Thyroid gland (tissue), 4 donors: ENCODE measurements around the gene NR2F1-AS1. TPM values are rescaled to one million over a fixed set of nuclear protein-coding genes. Genes with fewer than 3 reads are reported as not detected.

Experiments used
- DNase-seq, 2 donors: peaks; one replicate each; pipeline ENCODE4 v3.0.0-alpha.2; 2019
- H3K27ac ChIP-seq, 3 donors: fragments of 200-600 bp; sonication (generic); 1 replicate in 2 of 3; 2 replicates in 1 of 3; pipeline ENCODE4 v1.5.1; 2016 to 2019; ENCODE audit warnings: mild to moderate bottlenecking in 1 of 3, moderate library complexity in 1 of 3
- H3K27me3 ChIP-seq: fragments of 200-600 bp; sonication (generic); one replicate; pipeline ENCODE4 v1.5.1; 2019
- H3K36me3 ChIP-seq, 2 donors: fragments of 200-600 bp; sonication (generic); one replicate each; pipeline ENCODE4 v1.5.1; 2016 to 2019
- H3K4me1 ChIP-seq, 2 donors: fragments of 200-600 bp; sonication (generic); one replicate each; pipeline ENCODE4 v1.5.1; 2017 to 2019
- H3K4me3 ChIP-seq, 3 donors: fragments of 200-600 bp; sonication (generic); replicated peaks in 1 of 3; 1 replicate in 2 of 3; 2 replicates in 1 of 3; pipeline ENCODE4 v1.5.1; 2016; ENCODE audit warnings: mild to moderate bottlenecking in 1 of 3
- H3K9me3 ChIP-seq: fragments of 200-600 bp; sonication (generic); one replicate; pipeline ENCODE4 v1.5.1; 2017
- CTCF ChIP-seq, 6 experiments: fragments of 200-600 bp in 3 of 6; fragments of 450-650 bp in 3 of 6; sonication (generic) in 3 of 6; IDR thresholded peaks; one replicate each; pipeline ENCODE4 v1.5.1; 2016 to 2019; ENCODE audit warnings: antibody characterized with exemption in 6 of 6, mild to moderate bottlenecking in 2 of 6, inconsistent platforms in 1 of 6, moderate library complexity in 1 of 6
- POLR2A ChIP-seq, 2 donors: fragments of 450-650 bp; IDR thresholded peaks; one replicate each; pipeline ENCODE4 v1.6.1; 2017; ENCODE audit warnings: antibody characterized with exemption in 2 of 2, mild to moderate bottlenecking in 2 of 2, moderate library complexity in 1 of 2
- WGBS, 2 donors: methylation state at CpG; one replicate each; pipeline ENCODE4 v1.1.5; 2017; 5-methylcytosine and 5-hydroxymethylcytosine counted together
- intact Hi-C: fragments of 100-400 bp; cut with DNase I; formaldehyde crosslinking; loops from one replicate; pipeline ENCODE4 v1.15.1; 2023
- microRNA counts, 2 donors: library from miRNA; unstranded; fragments of <30 nt; microRNA quantifications; one replicate each; lab custom pipeline; 2016 to 2017
- total RNA-seq, 4 donors: library from RNA; depleted of rRNA; stranded (reverse); fragments of >200 nt; gene quantifications; one replicate each; pipeline ENCODE4 v1.2.3, GENCODE V29; 2016

NR2F1-AS1 gene
- total RNA-seq, 4 donors from 2014 or later = 4.1 to 13.8 (median 10.1) TPM

DNA sequence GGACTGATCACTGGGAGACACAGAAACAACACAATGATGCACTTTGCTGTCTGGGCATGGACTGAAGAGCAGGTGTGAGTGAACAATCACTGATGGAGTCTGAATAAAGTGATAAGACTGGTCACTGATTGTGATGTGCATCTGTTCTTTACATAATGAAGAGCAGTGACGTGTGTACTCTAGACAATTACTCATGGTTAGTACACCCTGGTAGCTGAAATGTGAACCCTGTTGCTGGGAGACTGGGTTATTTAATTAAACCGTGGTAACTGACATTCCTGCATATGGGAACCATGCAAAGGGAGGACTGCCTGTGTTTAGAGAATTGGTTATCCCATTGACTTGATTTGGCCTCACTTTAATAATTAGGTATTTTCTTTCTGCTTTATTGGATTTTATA, 202.9 kb downstream of the NR2F1-AS1 start:
- Histone ChIP-seq H3K36me3 (no peaks in the 10 kb centered on the region), H3K9me3 (no peaks in the 10 kb centered on the region), H3K4me1 (no peaks in the 10 kb centered on the region), H3K27me3 (no peaks in the 10 kb centered on the region), H3K4me3 (no peak overlapping the region), H3K27ac (no peak overlapping the region)
- no peak for TF ChIP-seq CTCF (IDR thresholded peaks at IDR 0.05)
- no peak for TF ChIP-seq POLR2A (IDR thresholded peaks at IDR 0.05)
- no peak for DNase-seq
- intact Hi-C loops = no loop called here
- 79% methylated on average over 2 of the region's 2 CpGs for WGBS, 2 donors

DNA sequence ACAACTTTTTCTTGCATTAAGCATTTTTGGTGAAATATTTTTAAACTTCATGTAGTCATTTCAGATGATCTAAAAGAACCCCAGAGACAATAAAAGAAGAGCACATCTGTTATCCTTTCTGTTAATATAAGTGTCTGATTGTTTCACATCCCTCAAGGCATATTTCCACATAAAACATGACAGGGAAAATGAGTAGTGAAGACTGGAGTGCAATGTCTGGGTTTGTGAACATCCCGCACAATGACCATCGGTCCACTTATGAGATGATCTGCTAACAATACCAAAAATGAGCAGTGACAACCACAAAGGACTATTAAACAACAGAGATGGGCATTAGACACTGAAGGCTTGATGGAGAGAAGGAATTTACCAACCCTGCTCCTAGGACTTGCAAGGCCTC, 209.1 kb downstream of the NR2F1-AS1 start:
- Histone ChIP-seq H3K4me3 (no peak overlapping the region), H3K9me3 (no peaks in the 10 kb centered on the region), H3K27ac (no peak overlapping the region), H3K4me1 (no peaks in the 10 kb centered on the region), H3K27me3 (no peaks in the 10 kb centered on the region), H3K36me3 (no peaks in the 10 kb centered on the region)
- WGBS, 2 donors = 88 to 96% methylated on average over 2 of the region's 2 CpGs
- TF ChIP-seq POLR2A (IDR thresholded peaks at IDR 0.05) (no peak), CTCF (IDR thresholded peaks at IDR 0.05) (no peak)
- intact Hi-C loops = no loop called here
- no peak for DNase-seq

GRCh38 chr5:93364378-93364777, 216.6 kb downstream of the NR2F1-AS1 start:
- H3K4me1 ChIP-seq = peaks cover 0 to 14% of the 10 kb centered on the region in 2 donors
- WGBS, 2 donors = 40 to 47% methylated on average over 2 of the region's 2 CpGs
- H3K27ac ChIP-seq = no peak overlapping the region
- H3K9me3 ChIP-seq = no peaks in the 10 kb centered on the region
- H3K4me3 ChIP-seq = no peak overlapping the region
- TF ChIP-seq POLR2A (IDR thresholded peaks at IDR 0.05) (no peak), CTCF (IDR thresholded peaks at IDR 0.05) (no peak)
- no peaks in the 10 kb centered on the region for H3K36me3 ChIP-seq
- no peak for DNase-seq
- intact Hi-C loops = no loop called here
- H3K27me3 ChIP-seq = no peaks in the 10 kb centered on the region

DNA sequence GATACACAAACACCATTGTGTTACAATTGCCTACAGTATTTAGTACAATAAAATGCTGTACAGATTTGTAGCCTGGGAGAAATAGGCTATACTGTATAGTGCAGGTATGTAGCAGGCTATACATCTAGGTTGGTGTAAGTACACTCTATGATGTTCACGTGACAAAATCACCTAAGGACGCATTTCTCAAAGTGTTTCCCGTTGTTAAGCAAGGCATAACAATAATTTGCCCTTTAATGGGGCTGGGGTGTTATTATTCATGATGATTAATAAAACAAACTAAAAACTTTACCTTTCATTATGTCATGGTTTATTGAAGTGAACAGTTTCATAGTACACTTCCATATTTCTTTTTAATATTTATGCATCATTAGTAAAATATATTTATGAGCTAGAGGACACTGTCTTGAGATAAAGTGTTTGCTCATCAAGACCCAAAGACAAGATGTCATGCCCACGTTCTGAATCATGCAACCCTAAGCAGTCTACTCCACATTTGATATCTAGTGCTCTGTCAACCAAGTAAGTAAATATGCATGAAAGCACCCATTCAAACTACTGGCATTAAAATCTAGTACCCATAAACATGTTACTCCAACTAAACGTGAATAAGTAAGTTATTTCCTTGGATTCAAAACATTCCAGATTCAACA, 220.5 kb downstream of the NR2F1-AS1 start:
- peak overlapping the region in 1 of 3 donors; percentile 32 for H3K27ac ChIP-seq
- no peaks in the 10 kb centered on the region for H3K27me3 ChIP-seq
- no peak overlapping the region for H3K4me3 ChIP-seq
- no peaks in the 10 kb centered on the region for H3K36me3 ChIP-seq
- DNase-seq = no peak
- no peaks in the 10 kb centered on the region for H3K9me3 ChIP-seq
- intact Hi-C loops = no loop called here
- 87 to 92% methylated on average over 5 of the region's 5 CpGs for WGBS, 2 donors
- TF ChIP-seq POLR2A (IDR thresholded peaks at IDR 0.05) (no peak), CTCF (IDR thresholded peaks at IDR 0.05) (no peak)
- peaks cover 0 to 14% of the 10 kb centered on the region in 2 donors for H3K4me1 ChIP-seq

- no peaks in the 10 kb centered on the region for H3K27me3 ChIP-seq
- H3K9me3 ChIP-seq = no peaks in the 10 kb centered on the region
- H3K4me3 ChIP-seq = no peak overlapping the region
- intact Hi-C loops = no loop called here
- no peak for DNase-seq
- no peak for TF ChIP-seq CTCF (IDR thresholded peaks at IDR 0.05)
- no peak for TF ChIP-seq POLR2A (IDR thresholded peaks at IDR 0.05)
- 71 to 75% methylated on average over 5 of the region's 5 CpGs for WGBS, 2 donors
- peak overlapping the region in 1 of 3 donors; percentile 32 for H3K27ac ChIP-seq
- H3K4me1 ChIP-seq = peaks cover 0 to 14% of the 10 kb centered on the region in 2 donors
- no peaks in the 10 kb centered on the region for H3K36me3 ChIP-seq
Observed at GRCh38 chr5:93359960-93360305, 221.1 kb downstream of the NR2F1-AS1 start.

MicroRNAs within 50 kb of the gene (microRNA counts, 767-probe panel; counts per million panel counts)
- microRNA hsa-miR-2277-3p (lab: Ali Mortazavi, UCI) (0 counts per million in 2 donors), microRNA hsa-miR-2277-5p (lab: Ali Mortazavi, UCI) (0 counts per million in 2 donors)

Other genes with a start within 250 kb of the NR2F1-AS1 start
- gene NR2F1, start 2.0 kb upstream of the NR2F1-AS1 start, total RNA-seq = 10 to 100 TPM; 25.8 to 43.3 (median 37.5) TPM
- gene POU5F2, start 160.4 kb upstream of the NR2F1-AS1 start, total RNA-seq = 1 to 10 TPM; 4.7 to 9.4 (median 6.0) TPM